Activated naive CD8-positive, alpha-beta T cell treated with anti-CD3 and anti-CD28 coated beads, Interleukin-2, amount 50 U/mL, for 24 hours (primary cell): Measurements from ENCODE around the gene OSBPL6.

Source experiments
- ATAC-seq: fragments of 150-1000 bp; cut with Tn5 transposase; one replicate; pipeline ENCODE4 v1.10.0; 2021
- DNase-seq: peaks from one replicate; pipeline ENCODE4 v3.0.0; 2021
- H3K27ac Mint-ChIP-seq: one replicate; pipeline ENCODE4 v1.8.0; 2021; ENCODE audit warnings: mild to moderate bottlenecking, mixed read lengths
- H3K27me3 Mint-ChIP-seq: one replicate; pipeline ENCODE4 v1.8.0; 2021; ENCODE audit warnings: mixed read lengths
- H3K36me3 Mint-ChIP-seq: one replicate; pipeline ENCODE4 v1.8.0; 2021; ENCODE audit warnings: low read depth, mixed read lengths
- H3K4me1 Mint-ChIP-seq: one replicate; pipeline ENCODE4 v1.8.0; 2021; ENCODE audit warnings: mixed read lengths
- H3K4me3 Mint-ChIP-seq: one replicate; pipeline ENCODE4 v1.8.0; 2021; ENCODE audit warnings: mild to moderate bottlenecking, moderate library complexity, mixed read lengths
- H3K9me3 Mint-ChIP-seq: one replicate; pipeline ENCODE4 v1.8.0; 2021; ENCODE audit warnings: mixed read lengths

The OSBPL6 gene

GRCh38 chr2:178211460-178211859 is 17.1 kb downstream of the OSBPL6 start:
- Mint-ChIP-seq H3K36me3 (no peaks in the 10 kb centered on the region), H3K9me3 (no peaks in the 10 kb centered on the region), H3K27ac (no peak overlapping the region), H3K4me1 (no peaks in the 10 kb centered on the region), H3K4me3 (no peak overlapping the region), H3K27me3 (peaks cover 21% of the 10 kb centered on the region)
- DNase-seq (no peak), ATAC-seq (no peak)

GRCh38 chr2:178211943-178212342 is 17.6 kb downstream of the OSBPL6 start:
- DNase-seq (no peak), ATAC-seq (no peak)
- Mint-ChIP-seq H3K36me3 (no peaks in the 10 kb centered on the region), H3K4me3 (no peak overlapping the region), H3K4me1 (no peaks in the 10 kb centered on the region), H3K27me3 (peaks cover 21% of the 10 kb centered on the region), H3K27ac (no peak overlapping the region), H3K9me3 (no peaks in the 10 kb centered on the region)

GRCh38 chr2:178213991-178214390 is 19.7 kb downstream of the OSBPL6 start:
- peaks cover 3% of the 10 kb centered on the region for H3K9me3 Mint-ChIP-seq
- peaks cover 17% of the 10 kb centered on the region for H3K27me3 Mint-ChIP-seq

GRCh38 chr2:178219247-178219646 is 24.9 kb downstream of the OSBPL6 start:
- ATAC-seq: no peak
- peaks cover 20% of the 10 kb centered on the region for H3K27me3 Mint-ChIP-seq
- H3K36me3 Mint-ChIP-seq: no peaks in the 10 kb centered on the region
- no peak for DNase-seq
- H3K27ac Mint-ChIP-seq: no peak overlapping the region
- no peak overlapping the region for H3K4me3 Mint-ChIP-seq
- peaks cover 3% of the 10 kb centered on the region for H3K9me3 Mint-ChIP-seq
- no peaks in the 10 kb centered on the region for H3K4me1 Mint-ChIP-seq

More at GRCh38 chr2:178213991-178214390, 19.7 kb downstream of the OSBPL6 start:
- H3K4me1 Mint-ChIP-seq: no peaks in the 10 kb centered on the region
- H3K27ac Mint-ChIP-seq: no peak overlapping the region
- ATAC-seq (no peak), DNase-seq (no peak)
- no peaks in the 10 kb centered on the region for H3K36me3 Mint-ChIP-seq
- H3K4me3 Mint-ChIP-seq: no peak overlapping the region

- Mint-ChIP-seq H3K27ac (no peak overlapping the region), H3K27me3 (peaks cover 21% of the 10 kb centered on the region), H3K4me1 (no peaks in the 10 kb centered on the region), H3K9me3 (peaks cover 3% of the 10 kb centered on the region), H3K36me3 (no peaks in the 10 kb centered on the region), H3K4me3 (no peak overlapping the region)
- no peak for ATAC-seq
- no peak for DNase-seq
Observed at GRCh38 chr2:178220814-178221213, 26.5 kb downstream of the OSBPL6 start.

GRCh38 chr2:178221556-178221955 is 27.2 kb downstream of the OSBPL6 start:
- H3K27ac Mint-ChIP-seq: no peak overlapping the region
- H3K27me3 Mint-ChIP-seq: peaks cover 21% of the 10 kb centered on the region
- no peaks in the 10 kb centered on the region for H3K36me3 Mint-ChIP-seq
- peaks cover 3% of the 10 kb centered on the region for H3K9me3 Mint-ChIP-seq
- DNase-seq (no peak), ATAC-seq (no peak)
- H3K4me1 Mint-ChIP-seq: no peaks in the 10 kb centered on the region
- no peak overlapping the region for H3K4me3 Mint-ChIP-seq

GRCh38 chr2:178223806-178224205 is 29.5 kb downstream of the OSBPL6 start:
- peaks cover 2% of the 10 kb centered on the region for H3K9me3 Mint-ChIP-seq
- peaks cover 20% of the 10 kb centered on the region for H3K27me3 Mint-ChIP-seq
- no peak overlapping the region for H3K27ac Mint-ChIP-seq
- H3K4me3 Mint-ChIP-seq: no peak overlapping the region
- H3K4me1 Mint-ChIP-seq: no peaks in the 10 kb centered on the region
- ATAC-seq (no peak), DNase-seq (no peak)
- no peaks in the 10 kb centered on the region for H3K36me3 Mint-ChIP-seq

GRCh38 chr2:178225006-178225805 is 30.9 kb downstream of the OSBPL6 start:
- Mint-ChIP-seq H3K27ac (no peak overlapping the region), H3K4me1 (no peaks in the 10 kb centered on the region), H3K27me3 (peaks cover 18% of the 10 kb centered on the region), H3K4me3 (no peak overlapping the region), H3K36me3 (no peaks in the 10 kb centered on the region), H3K9me3 (no peaks in the 10 kb centered on the region)
- no peak for DNase-seq
- no peak for ATAC-seq

- Mint-ChIP-seq H3K36me3 (no peaks in the 10 kb centered on the region), H3K27me3 (peaks cover 12% of the 10 kb centered on the region), H3K27ac (no peak overlapping the region), H3K9me3 (no peaks in the 10 kb centered on the region), H3K4me3 (no peak overlapping the region), H3K4me1 (no peaks in the 10 kb centered on the region)
- no peak for DNase-seq
- no peak for ATAC-seq
Observed at GRCh38 chr2:178227187-178227586, 32.9 kb downstream of the OSBPL6 start.

- H3K27me3 Mint-ChIP-seq: peaks cover 1% of the 10 kb centered on the region
Observed at GRCh38 chr2:178229927-178230326, 35.6 kb downstream of the OSBPL6 start.

GRCh38 chr2:178230396-178230795 is 36.1 kb downstream of the OSBPL6 start:
- no peaks in the 10 kb centered on the region for H3K4me1 Mint-ChIP-seq

More at GRCh38 chr2:178229927-178230326, 35.6 kb downstream of the OSBPL6 start:
- H3K4me3 Mint-ChIP-seq: no peak overlapping the region
- DNase-seq (no peak), ATAC-seq (no peak)
- no peaks in the 10 kb centered on the region for H3K4me1 Mint-ChIP-seq
- no peaks in the 10 kb centered on the region for H3K36me3 Mint-ChIP-seq
- no peaks in the 10 kb centered on the region for H3K9me3 Mint-ChIP-seq
- no peak overlapping the region for H3K27ac Mint-ChIP-seq

GRCh38 chr2:178233428-178233827 is 39.1 kb downstream of the OSBPL6 start:
- DNase-seq: no peak
- Mint-ChIP-seq H3K27ac (no peak overlapping the region), H3K9me3 (no peaks in the 10 kb centered on the region), H3K4me3 (no peak overlapping the region), H3K27me3 (peaks cover 8% of the 10 kb centered on the region), H3K4me1 (no peaks in the 10 kb centered on the region), H3K36me3 (no peaks in the 10 kb centered on the region)
- ATAC-seq: no peak

More at GRCh38 chr2:178230396-178230795, 36.1 kb downstream of the OSBPL6 start:
- H3K27me3 Mint-ChIP-seq: no peaks in the 10 kb centered on the region
- H3K4me3 Mint-ChIP-seq: no peak overlapping the region
- no peak overlapping the region for H3K27ac Mint-ChIP-seq
- H3K36me3 Mint-ChIP-seq: no peaks in the 10 kb centered on the region
- no peaks in the 10 kb centered on the region for H3K9me3 Mint-ChIP-seq
- DNase-seq (no peak), ATAC-seq (no peak)

- Mint-ChIP-seq H3K27ac (no peak overlapping the region), H3K4me3 (no peak overlapping the region), H3K27me3 (peaks cover 11% of the 10 kb centered on the region), H3K9me3 (no peaks in the 10 kb centered on the region), H3K4me1 (no peaks in the 10 kb centered on the region), H3K36me3 (no peaks in the 10 kb centered on the region)
- DNase-seq: no peak
- ATAC-seq: no peak
Observed at GRCh38 chr2:178234648-178235047, 40.3 kb downstream of the OSBPL6 start.

GRCh38 chr2:178237488-178238153 is 43.3 kb downstream of the OSBPL6 start:
- DNase-seq (no peak), ATAC-seq (no peak)
- Mint-ChIP-seq H3K36me3 (no peaks in the 10 kb centered on the region), H3K4me3 (no peak overlapping the region), H3K27me3 (peaks cover 15% of the 10 kb centered on the region), H3K27ac (no peak overlapping the region), H3K9me3 (no peaks in the 10 kb centered on the region), H3K4me1 (no peaks in the 10 kb centered on the region)

GRCh38 chr2:178238154-178238521 is 43.8 kb downstream of the OSBPL6 start:
- Mint-ChIP-seq H3K36me3 (no peaks in the 10 kb centered on the region), H3K27me3 (peaks cover 15% of the 10 kb centered on the region), H3K9me3 (no peaks in the 10 kb centered on the region), H3K27ac (no peak overlapping the region), H3K4me3 (no peak overlapping the region), H3K4me1 (no peaks in the 10 kb centered on the region)
- DNase-seq: no peak
- no peak for ATAC-seq
